Endothelial cell of umbilical vein (primary cell): ENCODE data around the gene FRMD5.

Source experiments
- EZH2 ChIP-seq: IDR thresholded peaks from 2 replicates; pipeline ENCODE4 v1.6.1; 2012; ENCODE audit warnings: borderline replicate concordance, low read depth, mild to moderate bottlenecking, moderate library complexity, low read length, inconsistent platforms; ENCODE audit not compliant: severe bottlenecking
- FOS ChIP-seq: IDR thresholded peaks from 2 replicates; pipeline ENCODE4 v1.6.1; 2011; ENCODE audit warnings: mild to moderate bottlenecking, low read length, moderate library complexity, borderline replicate concordance; ENCODE audit not compliant: insufficient read depth
- MYC ChIP-seq: IDR thresholded peaks from one replicate; pipeline ENCODE4 v1.6.1; 2011; ENCODE audit warnings: mild to moderate bottlenecking, low read depth, low read length
- POLR2A ChIP-seq: IDR thresholded peaks from 2 replicates; pipeline ENCODE4 v1.6.1; 2012; ENCODE audit warnings: low read depth, mild to moderate bottlenecking, control low read depth, low read length
- POLR2AphosphoS5 ChIP-seq: IDR thresholded peaks from 2 replicates; pipeline ENCODE4 v1.6.1; 2012; ENCODE audit warnings: low read depth, mild to moderate bottlenecking, control low read depth, low read length, moderate library complexity; ENCODE audit not compliant: insufficient read depth
- TF ChIP-seq, protein P1 (sequence below), 2 donors: IDR thresholded peaks; 1 replicate in 1 of 2; 2 replicates in 1 of 2; pipeline ENCODE4 v1.5.1; 2011; ENCODE audit warnings: low read length in 2 of 2, mild to moderate bottlenecking in 2 of 2, moderate library complexity in 2 of 2, control low read depth in 1 of 2, inconsistent platforms in 1 of 2, low read depth in 1 of 2; ENCODE audit not compliant: insufficient read depth in 1 of 2; ENCODE audit errors: extremely low read depth in 1 of 2

DNA sequence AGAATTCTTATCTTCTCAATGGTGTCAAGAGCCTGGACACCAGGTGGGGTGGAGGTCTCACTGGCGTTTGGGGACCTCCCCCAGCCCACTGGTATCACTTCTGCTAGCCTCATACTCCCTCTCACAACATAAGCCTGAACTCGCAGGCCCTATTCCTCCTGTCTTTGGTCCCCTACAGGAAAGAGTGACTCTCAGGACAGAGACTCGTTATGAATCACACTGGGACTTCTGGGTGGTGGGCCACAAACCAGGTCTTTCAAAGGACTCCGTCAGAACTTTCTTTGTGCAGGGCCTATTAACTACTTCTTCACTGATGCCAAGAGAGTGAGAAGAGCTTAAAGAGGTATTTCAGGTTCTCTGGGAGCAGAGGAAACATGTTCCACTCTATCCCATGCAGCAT lies 267.9 kb downstream of the FRMD5 start:
- TF ChIP-seq, protein P1, sequence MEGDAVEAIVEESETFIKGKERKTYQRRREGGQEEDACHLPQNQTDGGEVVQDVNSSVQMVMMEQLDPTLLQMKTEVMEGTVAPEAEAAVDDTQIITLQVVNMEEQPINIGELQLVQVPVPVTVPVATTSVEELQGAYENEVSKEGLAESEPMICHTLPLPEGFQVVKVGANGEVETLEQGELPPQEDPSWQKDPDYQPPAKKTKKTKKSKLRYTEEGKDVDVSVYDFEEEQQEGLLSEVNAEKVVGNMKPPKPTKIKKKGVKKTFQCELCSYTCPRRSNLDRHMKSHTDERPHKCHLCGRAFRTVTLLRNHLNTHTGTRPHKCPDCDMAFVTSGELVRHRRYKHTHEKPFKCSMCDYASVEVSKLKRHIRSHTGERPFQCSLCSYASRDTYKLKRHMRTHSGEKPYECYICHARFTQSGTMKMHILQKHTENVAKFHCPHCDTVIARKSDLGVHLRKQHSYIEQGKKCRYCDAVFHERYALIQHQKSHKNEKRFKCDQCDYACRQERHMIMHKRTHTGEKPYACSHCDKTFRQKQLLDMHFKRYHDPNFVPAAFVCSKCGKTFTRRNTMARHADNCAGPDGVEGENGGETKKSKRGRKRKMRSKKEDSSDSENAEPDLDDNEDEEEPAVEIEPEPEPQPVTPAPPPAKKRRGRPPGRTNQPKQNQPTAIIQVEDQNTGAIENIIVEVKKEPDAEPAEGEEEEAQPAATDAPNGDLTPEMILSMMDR (IDR thresholded peaks at IDR 0.05; ENCODE audit: extremely low read depth in 1 of 2, insufficient read depth in 1 of 2, low read depth in 1 of 2, low read length in 2 of 2), result no peak
- no peak for TF ChIP-seq EZH2
- no peak for TF ChIP-seq POLR2A
- TF ChIP-seq POLR2AphosphoS5, result no peak
- TF ChIP-seq MYC, result no peak
- TF ChIP-seq FOS, result peak; percentile 56
